ENCODE results near the gene CCDC146.
"Not testable (repeated sequence)": the region's sequence is repeated elsewhere in the genome, so short reads cannot be mapped to it uniquely, and the experiment has no call there.

The CCDC146 gene

DNA sequence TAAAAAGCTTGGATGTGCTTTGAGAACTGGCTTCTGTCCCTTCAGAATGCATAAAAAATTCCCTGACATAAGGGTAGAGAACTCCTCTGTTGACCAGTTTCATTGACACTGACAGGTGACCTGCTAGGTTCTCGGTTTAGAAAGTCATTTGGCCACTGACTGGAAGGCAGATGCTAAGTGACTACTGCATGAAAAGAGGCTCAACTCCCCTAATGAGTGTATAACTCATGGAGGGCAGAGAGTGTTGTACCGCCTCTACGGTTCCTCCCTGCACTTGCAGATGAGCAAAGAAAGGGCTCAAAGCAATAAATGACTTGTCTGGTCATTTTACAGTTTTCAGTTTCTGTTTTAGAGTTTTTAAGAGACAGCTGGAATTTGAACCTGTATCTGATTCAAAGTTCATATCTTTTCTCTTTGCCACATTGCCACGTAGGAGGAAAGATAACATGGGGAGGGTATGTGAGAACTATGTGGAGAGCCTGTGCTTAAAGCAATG is 80.1 kb downstream of the CCDC146 start:
- no peak for DNase-seq (ENCODE audit: low read depth in 2 of 2)

DNA sequence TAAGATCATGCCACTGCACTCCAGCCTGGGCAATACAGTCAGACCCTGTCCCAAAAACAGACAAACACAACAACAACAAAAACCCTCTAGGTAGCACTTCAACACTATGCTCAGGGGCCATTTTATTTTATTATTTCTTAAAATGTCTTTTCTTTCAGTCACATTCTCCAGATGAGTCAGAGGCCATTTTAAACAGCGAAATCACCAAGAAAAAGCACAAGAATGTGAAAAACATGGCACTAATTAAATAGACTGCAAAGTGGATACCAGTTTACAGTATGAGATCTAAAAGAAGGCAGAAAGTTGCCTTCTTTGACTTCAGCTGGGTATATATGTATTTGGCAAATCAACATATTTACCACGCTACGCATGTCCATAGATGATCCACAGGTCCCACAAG is 83.3 kb downstream of the CCDC146 start:
- no peak for DNase-seq (ENCODE audit: low read depth in 2 of 2)

DNA sequence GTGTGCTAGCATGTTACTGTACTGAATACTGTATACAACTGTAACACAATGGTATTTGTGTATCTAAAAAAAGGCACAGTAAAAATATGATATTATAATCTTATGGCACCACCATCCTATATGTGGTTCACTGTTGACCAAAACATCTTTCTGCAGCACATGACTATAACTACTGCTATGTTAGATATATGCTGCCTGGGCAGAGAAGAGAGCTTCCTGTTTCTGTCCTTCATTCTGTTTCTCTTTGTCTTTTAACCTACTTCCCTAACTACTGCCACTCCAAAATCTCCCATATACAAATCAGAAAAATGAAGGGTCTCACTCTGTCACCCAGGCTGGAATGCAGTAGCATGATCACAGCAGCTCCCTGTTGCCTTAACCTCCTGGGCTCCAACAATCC is 86.0 kb downstream of the CCDC146 start:
- no peak for DNase-seq (ENCODE audit: low read depth in 2 of 2)

DNA sequence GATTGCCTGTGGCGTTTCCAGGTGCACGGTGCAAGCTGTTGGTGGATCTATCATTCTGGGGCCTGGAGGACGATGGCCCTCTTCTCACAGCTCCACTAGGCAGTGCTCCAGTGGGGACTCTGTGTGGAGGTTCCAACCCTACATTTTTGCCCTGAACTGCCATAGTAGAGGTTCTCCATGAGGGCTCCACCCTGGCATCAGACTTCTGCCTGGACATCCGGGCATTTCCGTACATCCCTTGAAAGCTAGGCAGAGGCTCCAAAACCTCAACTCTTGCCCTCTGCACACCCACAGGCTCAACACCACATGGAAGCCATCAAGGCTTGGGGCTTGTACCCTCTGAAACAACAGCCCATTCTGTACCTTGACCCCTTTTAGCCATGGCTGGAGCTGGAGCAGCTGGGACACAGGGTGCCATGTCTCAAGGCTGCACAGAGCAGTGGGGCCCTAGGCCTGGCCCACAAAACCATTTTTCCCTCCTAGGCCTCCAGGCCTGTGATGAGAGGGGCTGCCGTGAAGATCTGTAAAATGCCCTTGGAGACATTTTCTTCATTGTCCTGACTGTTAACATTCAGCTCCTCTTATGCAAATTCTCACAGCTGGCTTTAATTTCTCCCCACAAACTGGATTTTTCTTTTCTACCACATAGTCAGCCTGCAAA is 87.2 kb downstream of the CCDC146 start:
- DNase-seq (ENCODE audit: low read depth in 2 of 2), result no peak

DNA sequence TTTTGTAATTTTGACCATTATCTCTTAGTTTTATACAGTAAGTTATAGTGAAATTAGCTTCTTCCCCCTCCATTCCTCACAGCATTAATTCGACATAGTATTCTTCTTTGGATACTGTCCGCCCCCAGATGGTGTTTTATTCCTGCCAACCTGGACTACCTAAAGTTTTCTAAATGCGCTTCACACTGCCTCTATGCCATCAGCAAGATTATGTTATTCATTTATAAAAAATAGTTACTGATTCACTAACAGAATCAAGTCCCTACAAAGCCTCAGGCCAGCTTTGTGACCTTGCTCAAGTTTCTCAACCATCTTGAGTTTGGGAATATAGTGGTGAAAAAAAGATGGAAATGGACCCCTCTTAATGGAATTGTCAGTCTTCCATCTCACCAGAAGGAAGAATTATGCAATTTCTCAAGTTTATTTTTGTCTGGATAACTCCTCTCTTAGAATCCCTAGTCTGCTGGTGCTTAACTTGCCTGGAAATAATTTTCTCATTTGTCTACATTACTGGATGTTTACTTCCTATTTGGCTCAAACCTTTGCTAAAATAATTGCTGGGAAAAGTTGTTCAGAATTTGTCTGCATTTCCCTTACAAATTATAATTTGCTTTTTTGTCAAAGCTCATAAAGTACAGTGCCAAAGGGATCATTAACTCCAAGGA is 93.9 kb downstream of the CCDC146 start:
- DNase-seq (ENCODE audit: low read depth in 2 of 2), result no peak

DNA sequence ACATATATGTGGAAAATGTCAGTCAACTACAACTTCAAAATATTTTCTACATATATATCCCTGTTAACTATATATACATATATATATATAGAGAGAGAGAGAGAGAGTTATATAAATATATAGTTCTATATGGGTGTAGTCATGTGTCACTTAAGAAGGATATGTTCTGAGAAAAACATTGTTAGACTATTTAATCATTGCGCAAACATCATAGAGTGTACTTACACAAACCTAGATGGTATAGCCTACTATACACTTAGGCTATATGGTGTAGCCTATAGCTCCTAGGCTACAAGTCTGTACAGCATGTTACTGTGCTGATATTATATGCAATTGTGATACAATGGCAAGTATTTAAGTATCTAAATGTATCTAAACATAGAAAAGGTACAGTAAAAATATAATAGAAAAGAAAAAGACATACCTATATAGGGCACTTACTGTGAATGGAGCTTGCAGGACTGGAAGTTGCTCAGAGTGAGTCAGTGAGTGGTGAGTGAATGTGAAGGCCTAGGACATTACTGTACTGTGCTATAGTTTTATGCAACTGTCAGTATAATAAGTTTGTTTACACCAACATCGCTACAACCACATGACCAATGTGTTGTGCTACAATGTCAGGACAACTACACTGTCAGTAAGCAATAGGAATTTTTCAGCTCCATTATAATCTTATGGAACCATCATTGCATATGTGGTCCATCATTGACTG is 95.2 kb downstream of the CCDC146 start:
- DNase-seq (ENCODE audit: low read depth in 2 of 2), result no peak

DNA sequence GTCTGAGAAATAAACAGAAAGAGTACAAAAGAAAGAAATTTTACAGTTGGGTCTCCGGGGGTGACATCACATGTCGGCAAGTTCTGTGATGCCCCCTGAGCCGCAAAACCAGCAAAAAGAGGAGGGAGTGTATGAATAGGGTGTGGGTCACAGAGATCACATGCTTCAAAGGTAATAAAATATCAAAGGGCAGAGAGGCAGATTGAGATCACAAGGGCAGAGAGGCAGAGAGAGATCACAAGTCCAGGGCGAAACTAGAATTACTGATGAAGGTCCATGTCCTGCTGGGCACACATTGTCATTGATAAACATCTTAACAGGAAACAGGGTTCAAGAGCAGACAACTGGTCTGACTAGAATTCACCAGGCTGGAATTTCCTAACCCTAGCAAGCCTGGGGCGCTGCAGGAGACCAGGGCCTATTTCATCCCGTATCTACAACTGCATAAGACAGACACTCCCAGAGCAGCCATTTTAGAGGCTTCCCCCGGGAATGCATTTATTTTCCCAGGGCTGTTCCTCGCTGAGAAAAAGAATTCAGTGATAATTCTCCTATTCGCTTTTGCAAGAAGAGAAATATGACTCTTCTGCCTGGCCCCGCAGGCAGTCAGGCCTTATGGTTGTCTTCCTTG is 97.4 kb downstream of the CCDC146 start:
- DNase-seq (ENCODE audit: low read depth in 2 of 2), result not testable (repeated sequence)

DNA sequence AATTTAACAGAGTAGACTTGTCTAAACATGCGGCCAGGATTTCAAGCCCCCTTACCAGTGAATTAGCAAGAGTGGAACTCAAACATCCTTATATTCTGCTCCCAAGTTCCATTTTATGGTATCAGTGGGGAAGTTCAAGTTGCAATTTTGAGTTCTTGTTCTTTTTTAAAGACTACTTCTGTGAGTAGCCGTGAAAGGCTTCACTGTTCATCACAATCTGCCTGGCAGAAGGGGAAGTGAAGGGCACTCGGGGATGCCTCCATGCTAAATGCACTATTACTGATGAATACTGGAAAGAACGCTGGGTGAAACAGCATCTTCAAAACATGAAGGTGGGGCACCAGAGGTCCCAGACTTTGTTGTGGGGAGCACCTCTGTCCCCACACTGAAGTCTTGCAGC is 99.7 kb downstream of the CCDC146 start:
- DNase-seq (ENCODE audit: low read depth in 2 of 2), result no peak

DNA sequence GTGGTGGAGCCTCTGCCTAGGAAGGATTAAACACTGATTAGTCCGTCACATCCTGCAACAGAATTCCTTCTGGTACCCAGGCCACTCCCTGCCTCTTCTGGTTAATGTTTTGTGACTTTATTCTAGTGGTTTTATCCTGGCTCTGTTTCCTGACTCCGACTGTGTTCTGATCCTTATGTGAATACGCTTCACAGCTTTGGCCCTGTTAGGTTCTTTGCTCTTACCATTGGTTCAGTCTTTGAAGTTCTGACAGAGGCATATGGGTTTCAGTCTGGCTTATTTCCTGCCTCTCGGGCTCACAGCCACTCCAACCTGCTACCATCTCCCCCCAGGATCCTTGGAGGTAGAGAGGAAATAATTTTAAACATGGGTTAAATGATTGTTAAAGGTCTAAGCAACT is 100.4 kb downstream of the CCDC146 start:
- DNase-seq (ENCODE audit: low read depth in 2 of 2), result no peak

DNA sequence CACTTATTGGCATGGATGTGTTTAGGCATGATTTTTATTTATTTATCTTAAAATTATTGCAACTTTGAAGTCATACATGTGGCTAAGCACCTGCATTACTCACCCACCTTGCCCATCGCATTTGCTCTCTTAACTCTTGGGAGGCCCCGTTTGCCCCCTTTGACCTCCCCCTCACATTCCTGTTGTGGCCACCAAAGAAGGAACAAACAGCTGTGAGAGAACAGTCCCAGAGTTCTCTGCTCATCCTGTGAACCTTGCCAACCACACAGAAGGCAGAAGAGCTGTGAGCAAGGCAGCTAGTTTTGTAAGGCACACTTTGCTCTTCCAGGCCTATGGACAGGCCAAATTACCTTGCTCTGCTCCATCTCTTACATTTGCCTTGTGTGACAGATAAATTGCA is 100.8 kb downstream of the CCDC146 start:
- no peak for DNase-seq (ENCODE audit: low read depth in 2 of 2)

DNA sequence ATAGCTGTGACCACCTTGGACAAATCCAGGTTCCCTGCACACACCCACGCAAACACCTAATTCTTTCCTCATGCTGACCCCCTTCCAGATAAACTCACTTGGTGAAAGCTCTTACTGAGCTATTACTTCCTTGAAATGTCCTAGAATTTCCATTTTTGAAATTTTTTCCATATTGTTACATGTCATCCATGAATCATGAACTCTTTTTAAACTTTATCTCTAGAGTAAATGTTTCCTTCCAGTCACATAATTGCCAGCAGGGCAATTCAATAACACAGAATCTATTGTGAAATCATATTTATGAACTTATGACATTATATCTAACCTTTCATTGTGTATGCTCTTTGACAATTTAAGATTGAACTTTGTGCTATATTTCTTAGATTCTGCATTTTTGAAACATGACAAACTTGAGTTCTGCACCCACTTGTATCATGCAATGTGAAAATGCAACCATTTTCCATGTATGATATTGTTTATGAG is 104.0 kb downstream of the CCDC146 start:
- no peak for DNase-seq (ENCODE audit: low read depth in 2 of 2)

DNA sequence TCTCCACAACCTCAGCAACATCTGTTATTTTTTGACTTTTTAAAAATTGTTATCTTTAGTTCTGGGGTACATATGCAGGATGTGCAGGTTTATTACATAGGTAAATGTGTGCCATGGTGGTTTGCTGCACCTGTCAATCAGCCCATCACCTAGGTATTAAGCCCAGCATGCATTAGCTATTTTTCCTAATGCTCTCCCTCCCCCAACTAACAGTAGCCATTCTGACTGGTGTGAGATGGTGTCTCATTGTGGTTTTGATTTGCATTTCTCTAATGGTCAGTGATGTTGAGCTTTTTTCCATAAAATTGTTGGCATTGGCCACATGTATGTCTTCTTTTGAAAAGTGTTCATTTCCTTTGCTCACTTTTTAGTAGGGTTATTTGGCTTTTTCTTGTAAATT is 106.4 kb downstream of the CCDC146 start:
- DNase-seq (ENCODE audit: low read depth in 2 of 2), result not testable (repeated sequence)

DNA sequence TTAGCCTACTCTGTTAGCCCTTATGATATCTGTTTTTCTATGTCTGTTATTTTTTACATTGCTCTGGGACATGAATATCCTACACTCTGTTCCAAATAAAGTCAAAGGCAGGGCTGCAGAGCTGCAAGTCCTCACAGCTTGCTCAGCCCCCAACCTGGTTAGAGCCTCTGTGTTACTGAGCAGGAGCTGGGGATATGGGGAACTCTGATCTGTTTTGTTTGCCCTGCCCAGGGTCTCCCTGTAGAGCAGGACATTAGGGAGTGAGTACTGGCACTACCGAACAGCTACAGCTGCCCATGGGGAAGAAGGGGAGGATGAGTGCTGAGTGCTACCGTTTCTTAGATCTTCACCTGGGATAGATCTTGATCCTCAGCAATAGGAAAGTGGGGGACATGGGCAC is 110.1 kb downstream of the CCDC146 start:
- DNase-seq (ENCODE audit: low read depth in 2 of 2), result no peak

DNA sequence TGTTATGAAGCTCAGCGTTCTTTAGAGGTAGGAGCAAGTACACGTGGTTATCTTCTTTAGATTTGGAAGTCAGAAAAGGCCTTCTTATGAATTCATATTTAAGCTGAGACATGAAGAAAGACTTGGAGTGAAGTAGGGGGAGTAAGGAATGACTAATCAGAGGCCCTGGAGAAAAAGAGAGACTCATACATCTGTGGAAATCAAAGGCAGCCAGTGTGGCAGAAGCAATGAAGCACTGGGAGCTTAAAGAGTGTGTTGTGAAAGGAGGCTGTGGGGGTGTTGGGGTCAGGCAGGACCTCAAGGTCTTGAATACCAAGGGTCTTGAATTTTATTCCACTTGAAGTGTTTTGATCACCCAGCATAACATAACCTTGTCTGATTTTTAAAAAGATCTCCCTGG is 112.9 kb downstream of the CCDC146 start:
- no peak for DNase-seq (ENCODE audit: low read depth in 2 of 2)

DNA sequence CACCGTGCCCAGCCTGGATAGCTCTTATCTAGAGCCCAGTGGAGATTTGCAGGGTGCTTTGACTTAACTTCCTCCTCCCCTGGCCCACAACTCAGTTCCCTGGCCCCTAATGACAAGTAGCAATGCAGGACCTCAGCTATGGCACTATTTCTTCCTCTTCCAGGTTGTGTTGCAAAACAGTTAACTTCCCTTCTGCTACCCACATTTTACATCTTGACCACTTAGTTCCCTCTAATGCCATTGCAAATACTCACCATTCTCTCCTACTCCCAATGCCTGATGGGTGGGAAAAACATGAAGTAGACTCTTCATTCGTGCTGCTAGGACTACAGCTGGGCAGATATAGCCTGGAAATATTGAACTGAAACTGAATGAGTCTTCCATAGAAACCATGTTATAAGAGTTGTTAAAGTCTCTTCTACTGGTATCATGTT is 116.3 kb downstream of the CCDC146 start:
- DNase-seq (ENCODE audit: low read depth in 2 of 2), result no peak

DNA sequence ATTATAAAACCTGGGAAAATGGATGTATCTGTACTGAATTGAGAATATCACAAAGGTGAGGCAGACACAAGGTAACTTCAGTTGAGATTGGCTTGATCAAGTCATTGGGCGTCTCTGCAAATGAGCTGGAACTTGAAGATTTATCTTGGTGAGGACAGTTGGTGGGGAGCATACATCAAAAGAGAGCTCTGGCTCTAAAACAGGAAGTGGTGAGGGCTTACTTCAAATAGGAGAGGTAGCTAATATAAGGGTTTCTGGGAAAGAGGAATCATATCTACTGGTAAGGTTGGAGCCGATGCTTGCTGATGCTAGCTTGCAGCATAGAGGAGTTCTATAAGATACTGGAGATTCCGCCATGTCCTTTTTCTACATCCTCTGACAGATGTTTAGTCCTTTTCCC is 117.1 kb downstream of the CCDC146 start:
- DNase-seq (ENCODE audit: low read depth in 2 of 2), result no peak

DNA sequence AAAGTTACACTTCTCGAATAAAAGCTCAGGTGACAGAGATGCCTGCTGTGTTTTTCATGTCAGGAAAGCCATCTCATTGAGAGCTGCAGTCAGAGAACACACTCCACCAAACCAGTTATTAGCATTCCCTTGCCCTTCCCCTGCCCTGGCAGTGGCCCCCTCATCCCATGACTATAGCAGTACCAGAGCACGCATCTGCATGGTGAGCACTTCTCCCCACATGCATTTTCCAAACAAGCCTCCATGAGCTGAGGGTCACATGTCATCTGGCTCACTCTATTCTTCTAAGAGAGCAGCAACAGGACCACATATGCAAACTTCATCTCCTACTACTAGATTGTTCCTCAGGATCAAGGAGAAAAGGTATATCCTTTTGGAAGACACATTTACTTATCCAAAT is 119.7 kb downstream of the CCDC146 start:
- DNase-seq (ENCODE audit: low read depth in 2 of 2), result no peak

DNA sequence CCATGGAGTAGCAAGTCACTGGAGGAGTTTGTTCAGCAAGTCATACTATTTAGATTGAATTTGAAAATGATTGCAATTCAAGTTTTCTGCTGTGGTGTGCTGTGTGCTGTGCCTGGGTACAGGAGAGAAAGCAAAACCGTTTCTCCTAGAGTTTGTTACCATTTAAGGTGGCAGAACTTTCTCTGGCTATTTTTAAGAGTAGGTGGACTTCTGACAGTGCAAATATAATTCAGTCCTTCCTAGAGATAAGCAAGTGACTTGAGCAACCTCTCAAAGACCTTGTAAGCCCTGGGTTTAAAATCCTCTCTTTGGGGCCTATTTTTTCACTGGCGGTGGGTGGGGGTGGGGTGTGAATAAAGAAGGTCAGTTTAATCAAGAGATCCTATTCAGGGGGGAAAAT is 120.1 kb downstream of the CCDC146 start:
- no peak for DNase-seq (ENCODE audit: low read depth in 2 of 2)

DNA sequence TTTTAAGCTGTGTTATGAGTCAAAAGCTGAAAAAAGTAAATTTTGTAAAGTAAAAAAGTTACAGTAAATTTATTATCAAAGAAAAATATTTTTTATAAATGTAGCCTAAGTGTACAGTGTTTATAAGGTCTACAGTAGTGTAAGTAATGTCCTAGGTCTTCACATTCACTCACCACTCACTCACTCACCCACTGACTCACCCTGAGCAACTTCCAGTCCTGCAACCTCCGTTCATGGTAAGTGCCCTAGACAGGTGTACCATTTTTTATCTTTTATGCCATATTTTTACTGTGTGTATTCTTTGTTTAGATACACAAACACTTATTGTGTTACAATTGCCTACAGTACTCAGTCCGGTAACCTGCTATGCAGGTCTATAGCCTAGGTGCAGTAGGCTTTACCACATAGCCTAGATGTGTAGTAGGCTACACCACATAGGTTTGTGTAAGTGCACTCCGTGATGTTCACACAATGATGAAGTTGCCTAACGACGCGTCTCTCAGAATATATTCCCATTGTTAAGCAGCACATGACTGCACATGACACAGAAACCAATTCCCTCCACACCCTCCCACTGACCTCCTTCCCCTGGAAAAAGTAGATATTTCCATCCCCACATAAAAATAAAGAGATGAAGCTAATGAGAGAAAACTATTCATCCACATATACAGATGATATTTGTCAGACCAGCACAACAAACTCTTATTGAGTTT is 122.0 kb downstream of the CCDC146 start:
- no peak for DNase-seq (ENCODE audit: low read depth in 2 of 2)

DNA sequence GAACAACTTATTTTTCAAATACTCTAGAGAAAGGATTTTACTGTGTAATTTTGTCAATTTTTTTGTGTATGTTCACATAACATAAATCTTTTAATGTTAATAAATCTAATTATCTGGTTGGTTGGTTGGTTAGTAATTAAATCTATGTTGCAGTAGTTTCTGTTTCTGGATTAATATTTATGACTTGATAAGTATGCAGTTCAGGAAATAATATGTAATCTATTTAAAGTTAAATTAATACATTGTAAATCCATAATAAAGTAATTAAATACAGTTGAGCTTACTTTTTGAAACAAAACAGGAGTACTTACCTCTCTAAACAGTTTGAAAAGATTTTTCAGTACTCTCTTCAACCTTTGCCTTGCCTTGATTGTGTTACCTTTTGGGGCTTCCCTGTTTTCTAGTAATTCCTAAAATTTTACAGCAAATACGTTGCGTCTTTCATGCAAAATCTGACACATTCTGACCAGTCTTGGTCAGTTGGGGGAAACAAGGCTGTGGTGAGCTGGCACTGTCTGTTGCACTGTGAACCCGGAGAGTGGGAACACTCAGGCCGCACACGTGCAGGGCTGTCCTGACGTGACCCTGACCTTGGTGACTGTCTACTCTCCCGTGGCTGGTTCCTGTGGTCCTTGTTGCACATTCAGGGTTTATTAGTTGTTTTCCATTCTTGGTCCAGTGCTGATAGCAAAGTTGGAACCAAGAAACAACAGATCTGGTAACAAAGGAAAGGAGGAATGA is 122.8 kb downstream of the CCDC146 start:
- DNase-seq (ENCODE audit: low read depth in 2 of 2), result no peak

Data from stimulated activated CD4-positive, alpha-beta T cell treated with anti-CD3 and anti-CD28 coated beads, Interleukin-12 subunit alpha, Interleukin-12 subunit beta, amount 100 ng/mL, for 24 hours (primary cell).